ENCODE measurements around the gene CAMK2N1.

The CAMK2N1 gene

DNA sequence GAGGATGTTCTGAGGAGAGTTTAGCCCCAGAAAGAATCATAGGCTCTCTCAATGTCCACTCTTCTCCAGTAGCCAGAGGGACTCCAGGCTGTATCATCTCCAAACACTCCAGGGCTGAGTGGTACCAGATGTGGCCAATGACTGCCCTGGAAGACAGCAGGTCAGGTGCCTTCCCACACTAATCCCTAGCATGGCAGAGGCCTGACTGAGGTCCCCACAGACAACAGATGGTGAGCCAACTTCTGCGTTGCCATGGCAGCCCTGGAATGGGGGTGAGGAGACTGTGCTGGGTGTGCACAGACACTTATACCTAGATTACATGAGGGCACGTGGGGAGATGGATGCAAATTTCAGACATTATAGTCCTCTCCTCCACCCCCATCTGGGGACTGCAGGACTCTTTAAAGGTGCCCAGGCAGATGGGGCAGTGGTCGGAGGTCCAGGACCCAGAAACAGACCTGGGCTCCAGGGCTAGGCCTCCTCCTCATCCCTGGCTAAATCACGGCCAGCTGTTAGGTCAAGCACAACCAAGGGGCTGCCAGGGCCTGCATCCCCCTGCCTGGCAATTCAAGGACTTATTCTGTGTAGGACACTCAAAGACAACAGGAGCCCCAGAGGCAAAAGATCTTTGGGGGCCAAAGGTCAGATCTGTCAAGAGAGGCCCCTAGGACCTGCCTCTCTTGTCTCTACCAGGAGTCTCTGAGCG, 42.9 kb downstream of the CAMK2N1 start:
- FAIRE-seq: no peak

GRCh38 chr1:20440785-20441200, 45.2 kb downstream of the CAMK2N1 start:
- no peak for FAIRE-seq

DNA sequence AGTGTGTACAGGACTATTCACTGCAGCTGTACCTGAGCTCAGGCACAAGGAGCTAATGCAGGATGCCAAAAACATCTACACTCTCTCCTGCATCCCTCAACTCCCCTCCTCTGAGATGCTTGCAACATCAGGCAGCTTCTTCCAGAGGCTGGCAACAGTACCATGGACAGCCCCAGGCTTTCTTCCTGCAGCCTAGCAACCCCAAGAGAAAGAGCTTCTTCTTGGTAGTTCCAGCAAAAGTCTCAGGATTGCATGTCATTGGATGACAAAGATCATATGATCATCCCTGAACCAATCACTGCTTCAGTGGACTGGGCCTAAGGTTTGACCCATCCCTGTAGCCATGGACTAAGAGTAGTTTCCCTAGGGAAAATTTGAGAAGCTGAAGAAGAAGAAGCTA, 46.7 kb downstream of the CAMK2N1 start:
- FAIRE-seq: no peak

GRCh38 chr1:20437640-20438039, 48.4 kb downstream of the CAMK2N1 start:
- FAIRE-seq: no peak

GRCh38 chr1:20432891-20433290, 53.1 kb downstream of the CAMK2N1 start:
- no peak for FAIRE-seq

Data from colon (tissue), 2 donors.